HEK293 (cell line): ENCODE data around the gene SPTBN1.

Source experiments
- CTCF ChIA-PET: fragments of 350-600 bp; formaldehyde crosslinking; extraction: SDS; loops from one replicate; lab custom pipeline; 2021; ENCODE audit warnings: antibody characterized with exemption; lab: Yijun Ruan, JAX
- POLR2A ChIA-PET: fragments of 300-600 bp; formaldehyde crosslinking; extraction: SDS; loops from one replicate; lab custom pipeline; 2020; ENCODE audit warnings: antibody characterized with exemption, inconsistent platforms; lab: Yijun Ruan, JAX
- H3K27ac ChIP-seq: fragments of 200-500 bp; sonication (Bioruptor generic); 2 replicates; pipeline ENCODE4 v1.5.1; 2014; ENCODE audit warnings: low read depth, low read length, control low read depth, inconsistent platforms; ENCODE audit errors: extremely low read depth
- H3K36me3 ChIP-seq, 2 experiments: fragments of 200-500 bp in 1 of 2; sonication (Bioruptor generic) in 1 of 2; 1 replicate in 1 of 2; 2 replicates in 1 of 2; pipeline ENCODE4 v1.5.1; 2014 to 2017; ENCODE audit warnings: inconsistent platforms in 2 of 2, low read length in 2 of 2; ENCODE audit not compliant: control insufficient read depth in 2 of 2, insufficient read depth in 1 of 2
- H3K4me1 ChIP-seq: fragments of 200-500 bp; sonication (Bioruptor generic); 2 replicates; pipeline ENCODE4 v1.5.1; 2014; ENCODE audit warnings: mild to moderate bottlenecking, low read length, inconsistent platforms; ENCODE audit not compliant: control insufficient read depth, insufficient read depth
- H3K4me3 ChIP-seq: 2 replicates; pipeline ENCODE4 v1.5.1; 2011; ENCODE audit warnings: low read depth, mild to moderate bottlenecking, control low read depth, low read length, moderate library complexity
- H3K9me3 ChIP-seq: fragments of 200-500 bp; sonication (Bioruptor generic); 2 replicates; pipeline ENCODE4 v1.5.1; 2014; ENCODE audit warnings: low read depth, low read length, inconsistent platforms; ENCODE audit not compliant: control insufficient read depth, insufficient read depth
- GLI2 ChIP-seq: fragments of 450-650 bp; formaldehyde crosslinking; IDR thresholded peaks from 2 replicates; pipeline ENCODE4; 2017; ENCODE audit warnings: missing biosample characterization, missing genetic modification characterization, low read depth, borderline replicate concordance
- OSR2 ChIP-seq: fragments of 450-650 bp; formaldehyde crosslinking; IDR thresholded peaks from 2 replicates; pipeline ENCODE4 v1.5.1; 2016; ENCODE audit warnings: missing biosample characterization, missing genetic modification characterization
- PATZ1 ChIP-seq: fragments of 450-650 bp; formaldehyde crosslinking; IDR thresholded peaks from 2 replicates; pipeline ENCODE4 v1.5.1; 2016; ENCODE audit warnings: missing biosample characterization, missing genetic modification characterization
- SP2 ChIP-seq: fragments of 450-650 bp; formaldehyde crosslinking; IDR thresholded peaks from 2 replicates; pipeline ENCODE4 v1.5.1; 2016; ENCODE audit warnings: missing biosample characterization, missing genetic modification characterization
- SP7 ChIP-seq: fragments of 450-650 bp; formaldehyde crosslinking; IDR thresholded peaks from 2 replicates; pipeline ENCODE4 v1.5.1; 2016; ENCODE audit warnings: missing biosample characterization, missing genetic modification characterization
- TRIM28 ChIP-seq: IDR thresholded peaks from 2 replicates; pipeline ENCODE4 v1.6.1; 2011; ENCODE audit warnings: low read length, control low read depth, borderline replicate concordance
- TSHZ1 ChIP-seq: fragments of 450-650 bp; formaldehyde crosslinking; IDR thresholded peaks from 2 replicates; pipeline ENCODE4 v1.5.1; 2016; ENCODE audit warnings: missing biosample characterization, missing genetic modification characterization, borderline replicate concordance
- WT1 ChIP-seq: fragments of 450-650 bp; formaldehyde crosslinking; IDR thresholded peaks from 2 replicates; pipeline ENCODE4 v1.5.1; 2016; ENCODE audit warnings: missing biosample characterization, missing genetic modification characterization
- ZBTB17 ChIP-seq: fragments of 450-650 bp; formaldehyde crosslinking; IDR thresholded peaks from 2 replicates; pipeline ENCODE4 v1.5.1; 2016; ENCODE audit warnings: missing biosample characterization, missing genetic modification characterization
- ZBTB21 ChIP-seq: fragments of 450-650 bp; formaldehyde crosslinking; IDR thresholded peaks from 2 replicates; pipeline ENCODE4 v1.5.1; 2017; ENCODE audit warnings: missing biosample characterization, missing genetic modification characterization
- ZFP69B ChIP-seq: fragments of 450-650 bp; formaldehyde crosslinking; IDR thresholded peaks from 2 replicates; pipeline ENCODE4 v1.5.1; 2016; ENCODE audit warnings: missing biosample characterization, missing genetic modification characterization
- ZNF140 ChIP-seq: fragments of 450-650 bp; formaldehyde crosslinking; IDR thresholded peaks from 2 replicates; pipeline ENCODE4 v1.5.1; 2016; ENCODE audit warnings: missing biosample characterization, missing genetic modification characterization
- ZNF184 ChIP-seq: fragments of 450-650 bp; IDR thresholded peaks from 2 replicates; pipeline ENCODE4 v1.5.1; 2018; ENCODE audit warnings: missing biosample characterization, mild to moderate bottlenecking, missing genetic modification characterization
- ZNF23 ChIP-seq: fragments of 450-650 bp; formaldehyde crosslinking; IDR thresholded peaks from 2 replicates; pipeline ENCODE4 v1.5.1; 2016; ENCODE audit warnings: missing biosample characterization, missing genetic modification characterization, borderline replicate concordance
- ZNF391 ChIP-seq: fragments of 450-650 bp; formaldehyde crosslinking; IDR thresholded peaks from 2 replicates; pipeline ENCODE4 v1.5.1; 2016; ENCODE audit warnings: low read depth, missing biosample characterization, missing genetic modification characterization, borderline replicate concordance
- ZNF423 ChIP-seq: fragments of 450-650 bp; formaldehyde crosslinking; IDR thresholded peaks from 2 replicates; pipeline ENCODE4 v1.5.1; 2016; ENCODE audit warnings: missing biosample characterization, missing genetic modification characterization
- ZNF518A ChIP-seq: fragments of 450-650 bp; formaldehyde crosslinking; conservative IDR thresholded peaks from 2 replicates; pipeline ENCODE4 v1.5.1; 2016; ENCODE audit warnings: low read depth, missing biosample characterization, missing genetic modification characterization
- ZNF600 ChIP-seq: fragments of 450-650 bp; formaldehyde crosslinking; IDR thresholded peaks from 2 replicates; pipeline ENCODE4 v1.5.1; 2016; ENCODE audit warnings: missing biosample characterization, missing genetic modification characterization
- ZNF629 ChIP-seq: fragments of 450-650 bp; formaldehyde crosslinking; IDR thresholded peaks from 2 replicates; pipeline ENCODE4 v1.5.1; 2017; ENCODE audit warnings: missing biosample characterization, missing genetic modification characterization
- ZNF639 ChIP-seq: fragments of 450-650 bp; formaldehyde crosslinking; IDR thresholded peaks from 2 replicates; pipeline ENCODE4 v1.5.1; 2016; ENCODE audit warnings: missing biosample characterization, missing genetic modification characterization
- ZSCAN5A ChIP-seq: fragments of 450-650 bp; formaldehyde crosslinking; IDR thresholded peaks from 2 replicates; pipeline ENCODE4 v1.5.1; 2016; ENCODE audit warnings: missing biosample characterization, missing genetic modification characterization

Gene SPTBN1

GRCh38 chr2:54572636-54573536 is 116.8 kb downstream of the SPTBN1 start:
- POLR2A ChIA-PET = interaction anchor here (1.4 to 3.9 kb wide), 2 partner anchors 9 to 14 kb away, joined by 11 to 48 read pairs; no protein-coding TSS in a partner anchor
- peak overlapping the region; percentile 98 for H3K27ac ChIP-seq
- TF ChIP-seq ZNF391 (tag by site-specific recombination) (peak; percentile 43; the same call in 1 of the 2 replicates), ZNF23 (tag by site-specific recombination) (no peak), ZBTB17 (tag by site-specific recombination) (peak; percentile 9), ZFP69B (tag by site-specific recombination) (peak; percentile 50; the same call in 1 of the 2 replicates), ZNF629 (tag by site-specific recombination) (peak; percentile 97), SP2 (tag by site-specific recombination) (peak; percentile 17; the same call in 1 of the 2 replicates), OSR2 (tag by site-specific recombination) (peak; percentile 78), ZNF518A (tag by site-specific recombination) (no peak; the same call in 1 of the 2 replicates), TSHZ1 (tag by site-specific recombination) (peak; percentile 74; the same call in 1 of the 2 replicates), ZNF140 (tag by site-specific recombination) (peak; percentile 49; the same call in 1 of the 2 replicates), ZBTB21 (tag by site-specific recombination) (peak; percentile 89), ZNF639 (tag by site-specific recombination) (peak; percentile 62; the same call in 1 of the 2 replicates), ZNF600 (tag by site-specific recombination) (peak; percentile 88), ZSCAN5A (no peak), PATZ1 (tag by site-specific recombination) (0 out of 2 replicates have a peak, but pooled peaks have one; percentile 34), ZNF184 (tag by site-specific recombination) (0 out of 2 replicates have a peak, but pooled peaks have one; percentile 29), GLI2 (tag by site-specific recombination) (peak; percentile 17; the same call in 1 of the 2 replicates), ZNF423 (no peak), WT1 (tag by site-specific recombination) (0 out of 2 replicates have a peak, but pooled peaks have one; percentile 32), TRIM28 (peak; percentile 80; the same call in 1 of the 2 replicates), SP7 (tag by site-specific recombination) (peak; percentile 63)

More at GRCh38 chr2:54572636-54573536, 116.8 kb downstream of the SPTBN1 start:
- Histone ChIP-seq H3K4me1 (peaks cover 73% of the 10 kb centered on the region), H3K36me3 (no peaks in the 10 kb centered on the region), H3K9me3 (no peaks in the 10 kb centered on the region), H3K4me3 (peak overlapping the region; percentile 3; the same call in 1 of the 2 replicates)
- CTCF ChIA-PET = interaction anchor here (0.7 to 0.9 kb wide), 3 partner anchors 9 to 86 kb away, joined by 3 to 4 read pairs (median 3); no protein-coding TSS in a partner anchor
